GM23338 (cell line): ENCODE results near the gene SCAPER. TPM values are rescaled to one million over a fixed set of nuclear protein-coding genes. Genes with fewer than 3 reads are reported as not detected.
"Not testable (repeated sequence)": the region's sequence is repeated elsewhere in the genome, so short reads cannot be mapped to it uniquely, and the experiment has no call there.

Experiments
- ATAC-seq: fragments of 200-7000 bp; cut with Tn5 transposase; 3 replicates; pipeline ENCODE4 v1.9.1; 2020
- DNase-seq: peaks from one replicate; pipeline ENCODE4 v3.0.0-alpha.2; 2015; ENCODE audit warnings: low spot score
- H2AFZ ChIP-seq: fragments of 200-600 bp; sonication (generic); 2 replicates; pipeline ENCODE4 v1.8.0; 2016; ENCODE audit warnings: antibody characterized with exemption, mild to moderate bottlenecking, moderate library complexity
- H3F3A ChIP-seq: fragments of 200-600 bp; sonication (generic); replicated peaks from 2 replicates; pipeline ENCODE4 v1.8.0; 2017; ENCODE audit warnings: antibody characterized with exemption, mixed run types, low read depth
- H3K27ac ChIP-seq: fragments of 200-600 bp; sonication (generic); 2 replicates; pipeline ENCODE4 v1.6.1; 2016; ENCODE audit warnings: low read depth
- H3K27me3 ChIP-seq: fragments of 200-600 bp; sonication (generic); 2 replicates; pipeline ENCODE4 v1.8.0; 2016; ENCODE audit warnings: mild to moderate bottlenecking, mixed run types, moderate library complexity; ENCODE audit not compliant: insufficient read depth
- H3K36me3 ChIP-seq: fragments of 200-600 bp; sonication (generic); 2 replicates; pipeline ENCODE4 v1.8.0; 2016; ENCODE audit warnings: mild to moderate bottlenecking; ENCODE audit not compliant: insufficient read depth
- H3K4me1 ChIP-seq: fragments of 200-600 bp; sonication (generic); 2 replicates; pipeline ENCODE4 v1.8.0; 2016; ENCODE audit warnings: mild to moderate bottlenecking, moderate library complexity; ENCODE audit not compliant: insufficient read depth
- H3K4me2 ChIP-seq: fragments of 200-600 bp; sonication (generic); 2 replicates; pipeline ENCODE4 v1.7.1; 2017; ENCODE audit warnings: mixed run types
- H3K4me3 ChIP-seq: fragments of 200-600 bp; sonication (generic); 2 replicates; pipeline ENCODE4 v1.6.1; 2016; ENCODE audit warnings: mixed run types
- H3K79me2 ChIP-seq: fragments of 200-600 bp; sonication (generic); replicated peaks from 2 replicates; pipeline ENCODE4 v1.8.0; 2017; ENCODE audit warnings: mild to moderate bottlenecking; ENCODE audit not compliant: insufficient read depth
- H3K9me2 ChIP-seq: fragments of 200-600 bp; sonication (generic); 2 replicates; pipeline ENCODE4 v1.8.0; 2017; ENCODE audit not compliant: insufficient read depth
- H4K20me1 ChIP-seq: fragments of 200-600 bp; sonication (generic); replicated peaks from 2 replicates; pipeline ENCODE4 v1.8.0; 2017; ENCODE audit warnings: mild to moderate bottlenecking; ENCODE audit not compliant: insufficient read depth
- H3K27ac Mint-ChIP-seq: 2 replicates; pipeline ENCODE4 v1.8.0; 2020; ENCODE audit warnings: inconsistent platforms, mild to moderate bottlenecking, moderate library complexity, mixed read lengths
- H3K27me3 Mint-ChIP-seq: 3 replicates; pipeline ENCODE4 v1.8.0; 2022; ENCODE audit warnings: low read depth, mild to moderate bottlenecking, moderate library complexity, mixed read lengths, inconsistent platforms; ENCODE audit not compliant: insufficient read depth, poor library complexity
- H3K36me3 Mint-ChIP-seq: 3 replicates; pipeline ENCODE4 v1.8.0; 2021; ENCODE audit warnings: low read depth, mild to moderate bottlenecking, inconsistent platforms, moderate library complexity, mixed read lengths
- H3K4me1 Mint-ChIP-seq: 3 replicates; pipeline ENCODE4 v1.8.0; 2020; ENCODE audit warnings: mild to moderate bottlenecking, inconsistent platforms, mixed read lengths
- H3K4me3 Mint-ChIP-seq: 3 replicates; pipeline ENCODE4 v1.8.0; 2021; ENCODE audit warnings: moderate library complexity, mild to moderate bottlenecking, inconsistent platforms, mixed read lengths
- H3K9me3 Mint-ChIP-seq: 3 replicates; pipeline ENCODE4 v1.8.0; 2020; ENCODE audit warnings: moderate library complexity, mild to moderate bottlenecking, inconsistent platforms, mixed read lengths
- CREB1 ChIP-seq: fragments of 250-450 bp; sonication (Bioruptor Pico); IDR thresholded peaks from 2 replicates; pipeline ENCODE4 v1.5.0; 2020; ENCODE audit warnings: low read depth, mild to moderate bottlenecking, moderate library complexity
- EZH2 ChIP-seq: fragments of 200-600 bp; sonication (generic); IDR thresholded peaks from one replicate; pipeline ENCODE4 v1.8.0; 2017; ENCODE audit warnings: antibody characterized with exemption, mild to moderate bottlenecking, low read depth; ENCODE audit not compliant: unreplicated experiment
- JUNB ChIP-seq: IDR thresholded peaks from one replicate; pipeline ENCODE4 v1.6.1; 2016; ENCODE audit warnings: antibody characterized with exemption; ENCODE audit not compliant: unreplicated experiment
- NANOG ChIP-seq: IDR thresholded peaks from 2 replicates; pipeline ENCODE4 v1.6.1; 2016; ENCODE audit warnings: antibody characterized with exemption, borderline replicate concordance
- POLR2AphosphoS5 ChIP-seq: IDR thresholded peaks from 2 replicates; pipeline ENCODE4 v1.6.1; 2016; ENCODE audit warnings: antibody characterized with exemption, low read depth
- REST ChIP-seq: IDR thresholded peaks from one replicate; pipeline ENCODE4 v1.6.1; 2018; ENCODE audit warnings: antibody characterized with exemption; ENCODE audit not compliant: unreplicated experiment
- ZNF114 ChIP-seq: fragments of 250-450 bp; sonication (Bioruptor Pico); IDR thresholded peaks from 2 replicates; pipeline ENCODE4 v1.5.0; 2020; ENCODE audit warnings: mild to moderate bottlenecking, moderate library complexity
- ZNF331 ChIP-seq: fragments of 250-450 bp; sonication (Bioruptor Pico); IDR thresholded peaks from 2 replicates; pipeline ENCODE4 v1.5.0; 2020; ENCODE audit warnings: low read depth, mild to moderate bottlenecking, moderate library complexity
- ZNF462 ChIP-seq: fragments of 250-450 bp; sonication (Bioruptor Pico); IDR thresholded peaks from 2 replicates; pipeline ENCODE4 v1.5.0; 2020; ENCODE audit warnings: mild to moderate bottlenecking, moderate library complexity
- polyA plus RNA-seq: library from polyadenylated mRNA; unstranded; fragments of >200 nt; fragmentation: Nextera tagmentation; extraction: Ambion mirVana; gene quantifications from 2 replicates; pipeline ENCODE4 v1.2.1, GENCODE V29; 2016
- total RNA-seq: library from RNA; depleted of rRNA; stranded (reverse); fragments of >200 nt; shearing (Covaris generic); gene quantifications from 2 replicates; pipeline ENCODE4 v1.2.3, GENCODE V29; 2014

SCAPER gene
- total and polyA plus RNA-seq, 2 experiments from 2014 or later, result 9.1 to 17.6 TPM

- TF ChIP-seq ZNF462 (CRISPR knock-in tag), result no peak
- TF ChIP-seq EZH2, result no peak
- no peak for TF ChIP-seq CREB1 (CRISPR knock-in tag)
- TF ChIP-seq NANOG, result no peak
- no peak for TF ChIP-seq POLR2AphosphoS5
- no peak for TF ChIP-seq ZNF331 (CRISPR knock-in tag)
- TF ChIP-seq ZNF114, result no peak
- no peak for TF ChIP-seq JUNB
- TF ChIP-seq REST, result no peak
Observed at GRCh38 chr15:76894174-76894573, 11.0 kb downstream of the SCAPER start (continued).

GRCh38 chr15:76892836-76893235 lies 12.3 kb downstream of the SCAPER start:
- not testable (repeated sequence) for H3K36me3 ChIP-seq, H3K4me1 Mint-ChIP-seq, H3K4me3 Mint-ChIP-seq, H3K27ac ChIP-seq, H3K27me3 Mint-ChIP-seq, H3K4me2 ChIP-seq, H3K36me3 Mint-ChIP-seq, H4K20me1 ChIP-seq, H3K4me1 ChIP-seq, H3K27ac Mint-ChIP-seq, H3K9me2 ChIP-seq, H3K27me3 ChIP-seq, ATAC-seq, DNase-seq, H3F3A ChIP-seq, H3K4me3 ChIP-seq, H3K79me2 ChIP-seq, H2AFZ ChIP-seq
- peaks cover 12% of the 10 kb centered on the region; the same call in 1 of the 3 replicates for H3K9me3 Mint-ChIP-seq

GRCh38 chr15:76887280-76888141 lies 17.6 kb downstream of the SCAPER start:
- H3F3A ChIP-seq, H3K27ac ChIP-seq, H4K20me1 ChIP-seq, H3K79me2 ChIP-seq, H3K36me3 Mint-ChIP-seq, H3K4me3 Mint-ChIP-seq, H3K27ac Mint-ChIP-seq, H2AFZ ChIP-seq, H3K9me3 Mint-ChIP-seq, H3K27me3 Mint-ChIP-seq, H3K36me3 ChIP-seq, H3K4me3 ChIP-seq, H3K9me2 ChIP-seq, ATAC-seq, H3K4me2 ChIP-seq, H3K4me1 ChIP-seq, H3K4me1 Mint-ChIP-seq, DNase-seq, H3K27me3 ChIP-seq: not testable (repeated sequence)
